GM19395 (cell line): ENCODE measurements around the gene BRD2.

Source experiments
- ATAC-seq: cut with Tn5 transposase; IDR thresholded peaks from one replicate; pipeline ENCODE4 v1.9.1; 2021; ENCODE audit warnings: mild to moderate bottlenecking, moderate library complexity; ENCODE audit not compliant: unreplicated experiment

The BRD2 gene

DNA sequence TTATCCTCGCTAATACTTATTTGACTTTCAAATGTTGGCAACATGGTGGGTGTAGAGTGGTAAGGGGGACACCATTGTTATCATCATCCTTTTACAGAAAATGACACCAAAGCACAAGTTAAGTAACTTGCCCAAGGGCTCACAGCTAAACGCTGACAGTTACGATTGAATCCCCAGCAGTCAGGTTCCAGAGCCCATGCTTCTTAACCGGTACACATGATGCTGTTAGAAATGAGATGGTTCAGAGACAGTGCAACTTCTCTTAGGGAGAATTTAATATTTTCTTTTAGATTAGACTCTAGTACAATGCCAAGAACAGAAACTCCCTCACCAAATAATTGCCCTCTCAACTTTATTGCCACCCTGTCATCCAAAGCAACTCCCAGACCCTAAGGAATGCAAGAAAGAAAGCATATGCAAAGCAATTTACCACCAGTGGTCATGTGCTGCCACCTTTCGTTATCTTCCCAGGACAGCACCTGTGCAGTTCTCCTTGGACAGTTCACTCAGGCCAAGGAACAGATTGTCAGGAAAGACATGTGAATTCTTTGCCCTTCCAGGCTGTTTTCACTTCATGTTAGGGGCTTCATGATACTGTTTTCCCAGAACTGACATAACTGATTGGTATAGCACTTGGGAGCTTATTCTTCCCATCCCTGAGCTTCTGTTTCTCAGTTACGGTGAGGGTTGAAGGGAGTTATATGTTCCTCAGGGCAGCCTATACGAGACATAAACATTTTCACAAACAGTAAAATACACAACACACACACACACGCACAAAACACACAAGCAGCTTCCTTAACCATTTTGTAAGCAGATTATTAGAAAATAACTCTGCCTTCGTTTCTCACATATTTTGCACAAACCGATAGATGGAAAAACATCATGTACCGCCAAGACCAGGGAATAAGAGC is 20.6 kb upstream of the BRD2 start:
- ATAC-seq, result no peak

DNA sequence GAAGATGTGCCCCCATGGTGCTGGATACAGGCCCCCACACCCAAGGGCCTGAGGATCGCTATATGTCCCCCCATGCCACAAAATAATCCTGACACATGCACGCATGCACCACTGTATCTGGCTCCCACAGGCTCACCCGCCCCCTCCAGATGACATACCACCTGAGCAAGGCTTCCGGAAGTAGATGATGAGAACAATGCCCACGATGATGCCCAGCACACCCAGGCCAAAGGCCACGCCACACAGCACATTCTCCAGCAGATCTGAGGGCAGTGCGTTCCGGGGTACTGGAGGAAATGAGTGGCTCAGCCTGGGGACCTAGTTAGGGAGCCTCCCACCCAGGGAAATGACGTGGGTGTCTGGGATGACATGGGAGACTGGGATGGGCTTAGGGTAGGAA is 19.3 kb upstream of the BRD2 start:
- no peak for ATAC-seq

DNA sequence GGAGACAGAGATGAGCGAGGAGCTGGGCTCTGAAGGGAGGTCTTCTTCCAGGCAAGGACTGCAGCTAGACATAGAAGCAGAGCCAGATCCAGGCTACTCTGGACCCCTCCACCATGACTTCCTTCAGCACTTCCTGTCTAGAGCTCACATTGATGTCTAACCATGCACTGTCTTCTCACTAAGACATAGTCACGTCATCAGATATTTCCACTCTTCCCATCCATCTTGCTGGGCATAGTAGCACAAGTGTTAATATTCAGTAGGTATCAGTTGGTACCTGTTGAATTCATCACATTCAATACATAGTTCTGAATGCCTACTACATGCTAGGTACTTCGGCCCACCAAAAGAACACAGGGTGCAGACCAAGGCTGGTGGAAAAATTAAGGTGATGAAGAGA is 18.4 kb upstream of the BRD2 start:
- ATAC-seq, result no peak

DNA sequence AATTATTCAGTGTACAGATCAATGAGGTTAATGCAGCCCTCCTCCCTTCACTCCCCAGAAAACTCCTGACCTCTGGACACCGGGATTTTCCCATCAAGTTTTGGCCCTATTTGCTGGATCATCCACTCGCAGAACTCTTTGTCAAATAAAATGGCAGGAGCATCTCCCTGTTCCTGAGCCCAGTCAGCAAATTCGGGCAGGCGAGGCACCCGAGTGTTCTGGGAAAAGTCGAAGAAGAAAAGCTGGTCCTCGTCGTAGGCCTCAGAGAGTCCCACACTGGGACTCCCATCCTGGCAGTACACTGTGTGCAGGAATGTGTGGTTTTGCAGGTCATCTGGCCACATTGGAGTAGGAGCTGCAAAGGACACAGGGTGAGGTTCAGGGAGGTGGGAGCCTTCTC is 17.9 kb upstream of the BRD2 start:
- ATAC-seq, result no peak

DNA sequence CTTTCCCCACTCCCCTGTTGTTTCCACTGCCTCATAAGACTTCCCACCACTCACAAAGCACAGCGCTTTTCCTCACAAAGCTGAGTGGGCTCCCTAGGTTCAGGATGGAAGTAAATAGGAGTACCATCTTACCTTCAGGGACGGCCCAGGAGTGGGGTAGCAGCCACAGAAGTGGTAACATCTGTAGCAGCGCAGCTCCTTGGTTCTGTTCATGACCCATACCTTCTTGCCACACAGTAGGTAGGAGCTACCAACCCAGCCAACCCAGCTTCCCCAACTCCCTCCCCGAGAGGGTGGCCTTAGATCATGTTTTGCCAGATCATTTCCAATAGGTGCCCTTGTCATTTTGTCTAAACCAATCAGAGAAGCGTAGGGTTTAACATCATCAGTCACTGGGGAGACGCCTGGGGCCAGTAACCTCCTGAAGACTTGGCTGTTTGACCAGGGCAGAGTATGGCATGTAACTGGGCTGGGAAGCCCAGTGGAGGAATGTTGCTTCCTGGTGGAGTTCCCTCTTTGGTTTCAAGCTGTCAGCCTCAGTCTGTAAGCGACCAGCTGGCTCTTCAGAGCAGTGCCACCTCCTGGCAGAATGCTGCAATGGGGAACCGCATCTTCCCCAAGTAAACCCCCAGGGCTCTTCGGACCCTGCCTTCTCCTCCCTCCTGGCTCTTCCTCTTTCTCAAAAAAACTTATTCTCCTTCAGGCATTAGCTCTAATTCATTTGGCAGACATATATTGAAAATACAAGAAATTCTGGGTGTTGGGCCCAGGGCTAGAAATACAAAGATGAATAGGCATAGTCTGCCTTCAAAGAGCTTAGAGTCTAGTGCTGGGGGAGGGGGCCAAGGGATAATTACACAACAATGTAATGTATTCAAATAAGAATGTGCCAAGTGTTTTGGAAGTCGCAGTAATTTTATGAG is 15.3 kb upstream of the BRD2 start, which contains the start of gene HLA-DMA:
TSS of gene HLA-DMA (minus strand) at position 281 of the 923 bp plus-strand sequence. CDS start at position 220, 61 bp downstream.
- peak; percentile 89 for ATAC-seq

DNA sequence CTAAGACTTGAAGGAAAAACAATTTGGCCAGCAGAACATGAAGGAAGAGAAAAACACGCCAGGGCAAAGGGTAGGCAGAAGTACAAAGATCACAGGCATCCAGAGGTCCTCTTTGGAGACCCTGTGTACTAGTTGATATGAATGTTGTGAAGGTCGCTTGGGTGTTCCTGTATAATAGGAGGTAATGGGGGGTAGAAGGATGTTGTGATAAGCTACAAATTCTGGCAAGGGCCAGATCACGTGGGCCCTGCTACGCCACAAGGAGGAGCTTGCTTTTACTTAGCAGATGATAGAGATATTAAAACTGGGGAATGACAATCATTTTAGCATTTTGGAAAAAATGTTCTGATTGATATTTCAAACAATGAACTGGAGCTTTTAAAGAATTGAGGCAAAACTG is 14.6 kb upstream of the BRD2 start:
- ATAC-seq, result no peak

DNA sequence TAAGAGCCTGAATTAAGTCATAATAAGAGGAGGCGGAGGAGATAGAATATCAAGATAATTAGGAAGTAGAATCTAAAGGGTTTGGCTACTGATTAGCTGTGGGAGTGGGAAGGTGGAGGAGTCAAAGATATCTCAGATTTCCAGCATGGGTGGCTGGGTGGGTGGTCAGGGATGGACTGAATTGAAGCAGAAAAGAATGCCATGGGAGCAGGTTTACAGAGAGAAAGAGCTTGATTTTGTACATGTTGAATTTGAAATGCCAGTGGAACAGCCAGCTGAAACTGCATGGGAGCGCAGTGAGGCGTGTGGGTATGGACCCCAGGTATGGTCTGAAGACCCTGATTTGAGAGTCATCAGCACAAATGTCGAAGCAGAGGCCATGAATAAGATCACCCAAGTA is 14.1 kb upstream of the BRD2 start:
- no peak for ATAC-seq

DNA sequence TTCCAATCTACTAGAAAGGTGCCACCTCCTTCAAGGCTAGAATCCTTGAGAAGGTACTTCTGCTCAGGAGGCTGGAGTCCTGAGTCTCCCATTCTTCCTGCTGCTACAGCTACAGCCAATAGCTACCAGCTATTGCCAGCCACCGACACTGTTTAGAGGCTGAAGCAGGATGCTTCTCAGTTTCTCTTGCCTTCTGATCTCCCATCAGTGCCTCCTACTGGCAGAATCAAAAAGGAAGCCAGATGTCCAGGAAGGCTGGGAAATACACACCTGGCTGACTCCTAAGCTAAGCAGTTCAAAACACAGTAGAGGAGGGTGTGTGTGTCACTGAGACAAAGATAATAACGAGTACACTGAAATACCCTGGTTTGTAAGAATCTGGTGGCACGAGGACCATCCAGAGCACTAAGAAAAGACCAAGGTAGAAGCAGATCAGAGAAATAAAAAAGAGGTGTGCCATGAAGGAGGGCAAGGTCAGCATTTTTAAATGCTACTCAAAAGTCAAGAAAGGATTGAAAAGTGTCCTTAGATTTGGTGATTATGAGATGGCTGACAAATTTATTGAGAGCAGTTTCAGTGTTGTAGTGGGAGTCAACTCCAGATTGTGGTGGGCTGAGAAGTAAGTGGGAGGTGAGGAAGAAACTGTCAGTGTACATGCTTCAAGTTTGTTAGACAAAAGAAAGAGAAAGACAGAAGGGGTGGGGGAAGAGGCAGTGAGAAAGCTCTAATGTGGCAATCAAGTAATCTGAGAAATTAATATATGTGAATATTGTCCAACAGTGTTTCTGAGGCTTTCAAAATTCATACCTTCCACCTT is 13.2 kb upstream of the BRD2 start:
- ATAC-seq, result no peak

DNA sequence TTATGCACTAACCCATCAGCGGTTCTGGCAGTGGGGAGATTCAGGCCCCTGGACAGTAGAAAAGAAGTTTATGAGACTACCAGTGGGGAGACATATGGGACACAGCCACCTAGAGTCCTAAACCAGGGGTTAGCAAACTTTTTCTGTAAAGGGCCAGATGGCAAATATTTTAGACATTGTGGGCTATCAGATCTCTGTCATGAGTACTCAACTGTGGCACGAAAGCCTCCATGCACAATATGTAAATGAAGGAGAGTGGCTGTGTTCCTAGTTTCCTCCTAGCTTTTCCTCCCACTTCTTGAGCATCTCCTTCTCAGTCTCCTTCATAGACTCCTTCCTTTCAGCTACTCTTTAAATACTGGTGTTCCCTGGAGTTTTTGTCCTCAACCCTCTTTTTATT is 12.2 kb upstream of the BRD2 start:
- ATAC-seq, result no peak

DNA sequence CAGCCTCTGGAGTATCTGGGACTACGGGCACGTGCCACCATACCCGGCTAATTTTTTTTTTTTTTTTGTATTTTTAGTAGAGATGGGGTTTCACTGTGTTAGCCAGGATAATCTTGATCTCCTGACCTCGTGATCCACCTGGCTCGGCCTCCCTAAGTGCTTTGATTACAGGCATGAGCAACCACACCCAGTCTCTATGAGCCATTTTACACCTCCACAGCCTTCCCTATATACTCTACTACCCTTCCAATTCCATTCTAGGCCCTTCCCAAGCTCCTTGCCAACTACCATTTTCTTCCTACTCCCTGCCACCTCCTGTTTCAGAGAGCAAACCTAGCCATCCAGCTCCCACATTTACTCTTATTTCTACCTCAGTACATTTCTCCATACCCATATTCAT is 7.8 kb upstream of the BRD2 start:
- no peak for ATAC-seq

DNA sequence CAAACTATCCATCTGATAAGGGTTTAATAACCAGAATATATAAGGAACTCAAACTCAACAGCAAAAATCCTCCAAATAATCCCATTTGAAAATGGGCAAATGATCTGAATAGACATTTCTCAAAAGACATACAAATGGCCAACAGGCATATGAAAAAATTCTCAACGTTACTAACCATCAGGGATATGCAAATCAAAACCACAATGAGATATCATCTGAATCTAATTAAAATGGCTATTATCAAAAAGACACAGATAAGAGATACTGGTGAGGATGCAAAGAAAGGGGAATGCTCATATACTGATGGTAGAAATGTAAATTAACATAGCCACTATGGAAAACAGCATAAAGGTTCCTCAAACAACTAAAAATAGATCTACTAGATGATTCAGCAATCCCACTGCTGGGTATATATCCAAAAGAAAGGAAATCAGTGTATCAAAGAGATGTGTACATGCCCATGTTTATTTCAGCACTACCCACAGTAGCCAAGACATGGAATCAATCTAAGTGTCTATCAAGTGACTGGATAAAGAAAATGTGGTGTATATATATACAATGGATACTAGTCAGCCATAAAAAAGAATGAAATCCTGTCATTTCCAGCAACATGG is 6.1 kb upstream of the BRD2 start:
- ATAC-seq, result no peak

DNA sequence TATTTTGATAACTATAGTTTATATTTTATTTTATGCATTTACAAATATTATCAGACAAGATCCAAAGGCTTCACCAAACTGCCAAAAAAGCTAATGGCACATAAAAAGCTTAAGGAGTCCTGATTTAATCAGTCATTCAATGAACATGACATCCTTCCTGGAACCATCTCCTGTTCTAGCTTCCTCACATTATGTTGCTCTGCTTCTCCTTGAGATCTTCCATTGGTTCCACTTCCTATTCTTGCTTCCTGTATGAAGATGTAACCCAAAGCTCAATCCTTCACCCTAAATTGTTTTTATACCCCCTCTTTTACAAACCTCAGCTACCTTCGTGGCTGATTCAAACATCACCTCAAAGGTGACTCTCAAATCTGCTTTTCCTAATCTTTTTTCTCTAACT is 4.5 kb upstream of the BRD2 start:
- ATAC-seq, result no peak

DNA sequence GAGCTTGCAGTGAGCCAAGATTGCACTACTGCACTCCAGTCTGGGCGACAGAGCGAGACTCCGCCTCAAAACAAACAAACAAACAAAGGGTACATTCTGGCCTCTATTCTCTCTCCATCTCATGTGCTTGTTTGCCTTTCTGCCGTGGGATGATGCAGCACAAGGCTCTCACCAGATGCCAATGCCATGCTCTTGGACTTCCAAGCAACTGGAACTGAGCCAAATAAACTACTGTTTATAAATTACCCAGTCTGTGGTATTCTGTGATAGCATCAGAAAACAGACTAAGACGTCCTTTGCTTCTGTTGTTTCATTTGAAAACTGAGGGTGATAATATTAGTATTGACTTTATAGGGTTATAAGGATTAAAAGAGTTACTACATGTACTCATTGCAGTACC is 3.6 kb upstream of the BRD2 start:
- ATAC-seq, result no peak

DNA sequence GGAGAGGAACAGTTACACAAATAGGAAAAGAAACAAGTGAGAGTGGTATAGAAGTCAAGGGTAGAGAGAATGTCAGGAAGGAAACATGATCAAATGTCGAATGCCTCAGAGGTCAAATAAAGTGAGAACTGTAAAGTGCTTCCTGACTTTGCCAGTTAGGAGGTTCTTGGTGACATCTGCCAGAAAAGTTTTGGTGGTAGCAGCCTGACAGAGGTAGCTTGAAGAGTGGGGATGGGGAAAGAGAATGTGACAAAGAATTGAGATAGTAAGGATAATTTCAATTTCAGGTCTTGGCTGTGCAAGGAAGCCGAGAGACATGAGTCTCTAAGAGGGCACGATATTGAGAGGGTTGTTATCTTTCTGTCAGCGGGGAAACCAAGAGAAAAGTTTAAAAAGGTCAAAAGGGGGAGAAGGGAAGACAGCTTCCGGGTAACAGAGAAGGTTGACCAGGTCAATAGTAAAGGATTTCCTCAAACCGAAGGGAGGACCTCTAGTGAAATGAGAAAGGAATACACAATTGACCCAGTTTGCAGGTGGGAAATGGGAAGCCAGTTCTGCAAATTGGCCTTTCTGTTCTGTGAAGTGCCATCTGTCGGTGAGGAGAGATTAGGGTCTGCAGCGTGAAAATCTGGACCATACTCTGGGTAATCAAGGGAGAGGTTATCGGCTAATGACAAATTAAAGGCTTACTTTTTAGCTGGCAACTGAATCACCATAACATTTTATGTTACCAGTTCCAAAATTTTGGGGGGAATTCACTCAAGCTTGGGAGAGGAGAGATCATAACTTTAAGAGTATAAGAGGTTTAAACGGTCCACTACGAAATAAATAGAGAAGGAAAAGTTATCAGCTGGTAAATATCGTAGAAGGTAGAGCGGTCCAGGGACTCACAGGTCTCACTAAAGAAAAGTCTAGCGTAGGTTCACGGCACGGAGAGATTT is 973 bp upstream of the BRD2 start:
- ATAC-seq, result no peak

DNA sequence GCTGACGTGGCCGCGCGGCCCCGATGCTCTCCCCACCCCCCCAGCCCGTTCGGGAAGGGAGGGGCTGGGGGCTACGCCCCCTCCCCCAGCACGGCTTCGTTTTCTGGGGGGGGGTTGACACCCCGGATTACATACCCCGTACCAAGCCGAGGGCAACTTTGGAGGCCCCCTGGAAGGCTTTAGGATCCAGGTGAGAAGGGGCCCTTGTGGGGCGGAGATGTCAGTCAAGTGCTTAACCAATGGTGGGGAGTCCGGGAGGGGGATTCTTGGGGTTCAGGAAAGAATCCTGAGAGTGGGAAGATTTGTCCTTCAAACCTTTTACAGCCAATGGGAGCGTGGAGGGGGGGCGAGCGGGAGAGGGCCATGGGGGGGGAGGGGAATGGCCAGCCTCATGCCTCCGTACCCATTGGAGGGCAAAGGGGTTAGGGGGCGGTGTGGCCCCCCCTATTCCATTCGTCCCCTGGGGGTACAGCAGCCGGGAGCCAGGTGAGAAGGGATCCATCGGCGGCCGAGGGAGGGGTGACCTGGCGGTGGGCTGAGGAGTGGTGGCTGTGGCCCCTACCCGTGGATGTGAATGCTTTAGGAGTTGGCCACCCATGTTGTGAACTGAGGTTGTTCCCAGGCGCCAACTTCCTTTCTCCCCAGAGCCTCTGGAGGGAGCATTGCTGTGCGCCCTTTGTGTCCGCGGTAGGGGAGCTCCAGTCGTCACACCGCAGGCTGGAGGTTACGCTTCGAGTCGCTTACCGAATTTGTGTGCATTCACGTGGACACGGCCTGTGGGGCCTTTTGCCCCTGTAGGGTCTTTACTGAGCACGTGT is 682 bp downstream of the BRD2 start:
- no peak for ATAC-seq

DNA sequence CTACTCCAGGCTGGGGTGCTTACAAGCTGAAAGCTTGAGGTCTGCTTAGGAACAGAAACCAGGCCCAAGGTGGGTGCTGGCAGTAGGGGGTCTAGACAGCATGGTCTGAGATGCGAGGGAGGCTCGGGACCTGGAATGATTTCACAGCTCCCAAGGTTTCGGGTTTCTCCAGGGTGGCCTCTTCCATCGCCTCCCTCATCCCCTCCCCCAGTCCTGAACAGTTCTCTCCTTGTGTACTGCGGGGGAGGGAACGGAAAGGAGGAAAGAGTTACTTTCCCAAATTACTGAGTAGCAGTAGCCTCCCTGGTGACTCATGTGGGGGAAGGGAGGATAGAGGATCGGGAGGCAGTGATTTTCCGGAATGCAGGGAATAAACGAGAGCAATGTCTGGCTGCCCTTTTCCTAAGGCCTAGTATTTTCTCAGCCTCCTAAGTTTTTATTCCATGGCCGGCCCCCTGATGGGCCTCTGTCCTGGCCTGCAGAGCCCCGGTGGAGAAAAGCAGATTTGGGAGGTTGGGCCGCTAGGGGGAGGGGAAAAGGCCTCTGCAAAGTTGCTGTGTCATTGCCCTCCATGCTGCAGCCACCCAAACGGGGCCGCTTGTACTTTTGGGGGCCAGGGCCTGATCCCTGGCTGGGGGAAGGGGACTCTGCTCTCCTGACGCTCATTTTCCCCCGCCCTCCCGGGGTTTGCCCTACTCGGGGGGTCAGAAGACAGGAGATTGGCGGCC is 1.5 kb downstream of the BRD2 start:
- no peak for ATAC-seq

DNA sequence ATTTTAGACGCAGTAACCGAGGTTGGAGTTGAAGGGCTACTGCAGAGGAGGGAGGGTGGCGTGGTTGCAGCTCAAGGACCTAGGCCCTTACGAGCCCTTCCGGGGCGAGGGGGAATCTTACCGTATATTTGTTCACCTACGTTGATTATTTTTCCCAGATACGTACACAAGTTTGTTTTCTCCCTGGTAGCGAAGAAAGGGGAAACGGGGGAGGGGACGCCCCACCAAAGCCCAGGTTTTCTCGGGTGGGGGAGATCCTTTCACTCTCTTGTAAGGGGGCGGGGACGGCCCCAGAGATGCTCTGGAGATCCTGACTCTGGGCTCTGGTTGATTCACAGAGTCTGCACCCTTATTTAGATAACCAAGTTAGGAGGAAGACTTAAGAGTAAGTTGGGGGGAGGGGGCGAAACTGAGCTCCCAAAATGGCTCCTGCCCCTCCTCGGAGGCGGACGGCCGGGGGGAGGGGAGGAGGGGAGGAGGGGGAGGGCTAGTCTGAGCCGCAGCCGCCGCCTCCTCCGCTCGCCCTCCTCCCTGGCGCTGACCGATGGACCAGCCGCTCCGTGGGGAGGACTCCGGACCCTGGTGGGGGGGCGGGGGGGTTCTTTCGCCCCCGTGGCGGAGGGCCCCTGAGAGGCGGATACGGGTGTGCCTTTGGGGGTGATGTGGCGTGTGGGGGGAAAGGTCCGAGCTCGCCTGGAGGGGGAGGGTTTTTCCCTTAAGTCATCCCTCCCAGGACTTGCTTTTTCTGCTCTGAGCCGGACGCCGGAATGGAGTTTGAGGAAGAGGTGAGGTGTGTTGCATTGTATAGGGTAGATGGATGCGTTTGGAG is 2.2 kb downstream of the BRD2 start:
- no peak for ATAC-seq
